RWPE2 (cell line): Measurements from ENCODE around the gene TCP11.

Experiments used
- ATAC-seq: fragments of 200-7000 bp; cut with Tn5 transposase; 3 replicates; pipeline ENCODE4 v1.9.1; 2021; ENCODE audit warnings: low read depth
- DNase-seq: peaks from one replicate; pipeline ENCODE4 v3.0.0-alpha.2; 2020; ENCODE audit warnings: low spot score
- H3K27ac ChIP-seq: fragments of 450-650 bp; 2 replicates; pipeline ENCODE4 v1.5.1; 2017; ENCODE audit warnings: mild to moderate bottlenecking; ENCODE audit not compliant: poor library complexity, severe bottlenecking
- H3K27me3 ChIP-seq: fragments of 250-450 bp; sonication (Bioruptor Pico); 2 replicates; pipeline ENCODE4 v1.5.1; 2021; ENCODE audit warnings: mild to moderate bottlenecking, moderate library complexity; ENCODE audit not compliant: insufficient read depth, poor library complexity, severe bottlenecking
- H3K36me3 ChIP-seq: fragments of 250-450 bp; sonication (Bioruptor Pico); 2 replicates; pipeline ENCODE4 v1.5.1; 2020; ENCODE audit warnings: low read depth, mild to moderate bottlenecking, moderate library complexity
- H3K4me1 ChIP-seq: fragments of 250-450 bp; sonication (Bioruptor Pico); 2 replicates; pipeline ENCODE4 v1.5.1; 2021; ENCODE audit warnings: mild to moderate bottlenecking, moderate library complexity; ENCODE audit not compliant: insufficient read depth, poor library complexity, severe bottlenecking
- H3K4me3 ChIP-seq: fragments of 250-450 bp; sonication (Bioruptor Pico); 2 replicates; pipeline ENCODE4 v1.5.1; 2021; ENCODE audit warnings: mild to moderate bottlenecking, moderate library complexity; ENCODE audit not compliant: severe bottlenecking
- H3K9me3 ChIP-seq: fragments of 250-450 bp; sonication (Bioruptor Pico); 2 replicates; pipeline ENCODE4 v1.5.1; 2021; ENCODE audit warnings: mild to moderate bottlenecking, moderate library complexity; ENCODE audit not compliant: severe bottlenecking
- CTCF ChIP-seq: fragments of 450-650 bp; IDR thresholded peaks from one replicate; pipeline ENCODE4 v1.5.1; 2017; ENCODE audit warnings: mild to moderate bottlenecking, moderate library complexity; ENCODE audit not compliant: poor library complexity, severe bottlenecking

Gene TCP11

GRCh38 chr6:35167505-35167904 is 26.4 kb upstream of the TCP11 start:
- ATAC-seq: no peak
- no peak for TF ChIP-seq CTCF
- H3K4me3 ChIP-seq: no peak overlapping the region
- no peaks in the 10 kb centered on the region for H3K9me3 ChIP-seq
- DNase-seq: no peak
- no peaks in the 10 kb centered on the region for H3K27me3 ChIP-seq
- H3K4me1 ChIP-seq: peaks cover 3% of the 10 kb centered on the region
- no peak overlapping the region for H3K27ac ChIP-seq
- H3K36me3 ChIP-seq: no peaks in the 10 kb centered on the region

GRCh38 chr6:35166520-35166919 is 25.4 kb upstream of the TCP11 start:
- ATAC-seq: no peak
- no peak overlapping the region for H3K27ac ChIP-seq
- no peak for TF ChIP-seq CTCF

GRCh38 chr6:35166116-35166515 is 25.0 kb upstream of the TCP11 start:
- Histone ChIP-seq H3K27ac (no peak overlapping the region), H3K27me3 (no peaks in the 10 kb centered on the region), H3K36me3 (no peaks in the 10 kb centered on the region), H3K4me1 (peaks cover 3% of the 10 kb centered on the region), H3K4me3 (no peak overlapping the region), H3K9me3 (no peaks in the 10 kb centered on the region)
- ATAC-seq: no peak
- no peak for DNase-seq
- TF ChIP-seq CTCF: no peak

More at GRCh38 chr6:35166520-35166919, 25.4 kb upstream of the TCP11 start:
- H3K9me3 ChIP-seq: no peaks in the 10 kb centered on the region
- H3K4me3 ChIP-seq: no peak overlapping the region
- no peak for DNase-seq
- peaks cover 3% of the 10 kb centered on the region for H3K4me1 ChIP-seq
- H3K36me3 ChIP-seq: no peaks in the 10 kb centered on the region
- H3K27me3 ChIP-seq: no peaks in the 10 kb centered on the region

- DNase-seq (no peak), ATAC-seq (peak; percentile 41; the same call in 2 of the 3 replicates)
- no peaks in the 10 kb centered on the region for H3K36me3 ChIP-seq
- no peak for TF ChIP-seq CTCF
- no peaks in the 10 kb centered on the region for H3K9me3 ChIP-seq
- peaks cover 3% of the 10 kb centered on the region for H3K4me1 ChIP-seq
- H3K4me3 ChIP-seq: no peak overlapping the region
- no peaks in the 10 kb centered on the region for H3K27me3 ChIP-seq
- no peak overlapping the region for H3K27ac ChIP-seq
These were observed 24.5 kb upstream of the TCP11 start for GRCh38 chr6:35165630-35166071.

GRCh38 chr6:35164868-35165267 is 23.7 kb upstream of the TCP11 start:
- H3K36me3 ChIP-seq: no peaks in the 10 kb centered on the region
- ATAC-seq (no peak), DNase-seq (no peak)
- no peak overlapping the region for H3K27ac ChIP-seq
- no peaks in the 10 kb centered on the region for H3K9me3 ChIP-seq
- no peak overlapping the region for H3K4me3 ChIP-seq
- H3K4me1 ChIP-seq: peaks cover 3% of the 10 kb centered on the region
- TF ChIP-seq CTCF: no peak
- H3K27me3 ChIP-seq: no peaks in the 10 kb centered on the region
